Liver (tissue), 9 donors: ENCODE measurements around the gene NEK7. TPM values are rescaled to one million over a fixed set of nuclear protein-coding genes. Genes with fewer than 3 reads are reported as not detected.
A peak's percentile ranks its signal among the peaks of the same experiment; 100 is the strongest.

ENCODE experiments used
- DNase-seq: peaks from one replicate; pipeline ENCODE4 v3.0.0-alpha.2; 2017; ENCODE audit warnings: low spot score
- H3K27ac ChIP-seq, 2 donors: one replicate each; pipeline ENCODE4 v1.7.0; 2013; ENCODE audit warnings: inconsistent platforms in 2 of 2, low read length in 2 of 2, control low read depth in 1 of 2, low read depth in 1 of 2, mild to moderate bottlenecking in 1 of 2
- H3K27me3 ChIP-seq, 4 donors: one replicate each; pipeline versions ENCODE4 v1.6.1 to v1.7.0; 2013; ENCODE audit warnings: low read length in 3 of 4, inconsistent platforms in 1 of 4, mild to moderate bottlenecking in 1 of 4, moderate library complexity in 1 of 4; ENCODE audit not compliant: control insufficient read depth in 4 of 4, insufficient read depth in 4 of 4
- H3K36me3 ChIP-seq, 4 donors: one replicate each; pipeline versions ENCODE4 v1.6.1 to v1.7.0; 2013; ENCODE audit warnings: low read length in 3 of 4, mild to moderate bottlenecking in 3 of 4, low read depth in 1 of 4, moderate library complexity in 1 of 4; ENCODE audit not compliant: control insufficient read depth in 4 of 4, insufficient read depth in 3 of 4
- H3K4me1 ChIP-seq, 4 donors: one replicate each; pipeline versions ENCODE4 v1.6.1 to v1.7.0; 2013; ENCODE audit warnings: low read length in 3 of 4, mild to moderate bottlenecking in 3 of 4, moderate library complexity in 1 of 4; ENCODE audit not compliant: control insufficient read depth in 4 of 4, insufficient read depth in 4 of 4
- H3K4me3 ChIP-seq, 3 donors: one replicate each; pipeline versions ENCODE4 v1.6.1 to v1.7.0; 2013; ENCODE audit warnings: low read length in 3 of 3, control low read depth in 1 of 3, low read depth in 1 of 3, mild to moderate bottlenecking in 1 of 3
- H3K9ac ChIP-seq, 2 donors: one replicate each; pipeline ENCODE4 v1.7.0; 2013; ENCODE audit warnings: low read length in 2 of 2, mild to moderate bottlenecking in 2 of 2, moderate library complexity in 2 of 2, control low read depth in 1 of 2, low read depth in 1 of 2
- H3K9me3 ChIP-seq, 4 donors: one replicate each; pipeline versions ENCODE4 v1.6.1 to v1.7.0; 2013; ENCODE audit warnings: low read length in 3 of 4; ENCODE audit not compliant: control insufficient read depth in 4 of 4
- ATF3 ChIP-seq: IDR thresholded peaks from 2 replicates; pipeline ENCODE4 v1.6.1; 2016; ENCODE audit warnings: antibody characterized with exemption
- CTCF ChIP-seq: fragments of 150-350 bp; IDR thresholded peaks from 2 replicates; pipeline ENCODE4 v1.5.1; 2017; ENCODE audit warnings: improper control_type of control experiment, low read depth, low read length; ENCODE audit not compliant: missing input control
- EGR1 ChIP-seq, 2 donors: IDR thresholded peaks; 2 replicates each; pipeline ENCODE4 v1.6.1; 2016 to 2018; ENCODE audit warnings: antibody characterized with exemption in 2 of 2, low read depth in 2 of 2
- FOXA1 ChIP-seq: IDR thresholded peaks from 2 replicates; pipeline ENCODE4 v1.6.1; 2016; ENCODE audit warnings: antibody characterized with exemption
- FOXA2 ChIP-seq: IDR thresholded peaks from 2 replicates; pipeline ENCODE4 v1.6.1; 2016; ENCODE audit warnings: antibody characterized with exemption
- GABPA ChIP-seq, 2 donors: IDR thresholded peaks in 1 of 2; conservative IDR thresholded peaks in 1 of 2; 2 replicates each; pipeline ENCODE4 v1.6.1; 2016; ENCODE audit warnings: antibody characterized with exemption in 2 of 2, mild to moderate bottlenecking in 1 of 2, moderate library complexity in 1 of 2
- HNF4A ChIP-seq, 2 donors: conservative IDR thresholded peaks; 2 replicates each; pipeline ENCODE4 v1.6.1; 2016; ENCODE audit warnings: antibody characterized with exemption in 2 of 2, mild to moderate bottlenecking in 2 of 2
- JUND ChIP-seq, 2 donors: IDR thresholded peaks; 2 replicates each; pipeline ENCODE4 v1.6.1; 2016; ENCODE audit warnings: antibody characterized with exemption in 2 of 2
- MAX ChIP-seq: IDR thresholded peaks from 2 replicates; pipeline ENCODE4 v1.6.1; 2016; ENCODE audit warnings: antibody characterized with exemption
- NR2F2 ChIP-seq: IDR thresholded peaks from 2 replicates; pipeline ENCODE4 v1.6.1; 2016; ENCODE audit warnings: antibody characterized with exemption
- RAD21 ChIP-seq, 2 donors: IDR thresholded peaks; 2 replicates each; pipeline ENCODE4 v1.6.1; 2016; ENCODE audit warnings: antibody characterized with exemption in 2 of 2, mild to moderate bottlenecking in 2 of 2
- RXRA ChIP-seq, 2 donors: IDR thresholded peaks; 2 replicates each; pipeline ENCODE4 v1.6.1; 2017 to 2018; ENCODE audit warnings: antibody characterized with exemption in 2 of 2, mild to moderate bottlenecking in 1 of 2
- SP1 ChIP-seq: IDR thresholded peaks from 2 replicates; pipeline ENCODE4 v1.6.1; 2018; ENCODE audit warnings: antibody characterized with exemption, mild to moderate bottlenecking
- TAF1 ChIP-seq: conservative IDR thresholded peaks from 2 replicates; pipeline ENCODE4 v1.6.1; 2016; ENCODE audit warnings: antibody characterized with exemption, mild to moderate bottlenecking
- YY1 ChIP-seq: IDR thresholded peaks from 2 replicates; pipeline ENCODE4 v1.6.1; 2016; ENCODE audit warnings: antibody characterized with exemption, mild to moderate bottlenecking
- ZBTB33 ChIP-seq: IDR thresholded peaks from 2 replicates; pipeline ENCODE4 v1.6.1; 2016; ENCODE audit warnings: antibody characterized with exemption
- WGBS: extraction: QIAGEN DNeasy Blood & Tissue Kit; methylation state at CpG from one replicate; pipeline ENCODE4 v1.1.7; 2013; 5-methylcytosine and 5-hydroxymethylcytosine counted together
- polyA plus RNA-seq, 2 donors: library from polyadenylated mRNA; stranded (reverse) in 1 of 2; unstranded in 1 of 2; fragments of 200-250 nt in 1 of 2; fragments of >200 nt in 1 of 2; fragmentation: Nextera tagmentation in 1 of 2; extraction: Ambion mirVana in 1 of 2; gene quantifications; one replicate each; pipeline versions ENCODE4 v1.2.1 to v1.2.3, GENCODE V29; 2013 to 2015
- total RNA-seq, 2 donors: library from RNA; depleted of rRNA; stranded (reverse); fragments of >200 nt; gene quantifications; one replicate each; pipeline ENCODE4 v1.2.3, GENCODE V29; 2014
- TF ChIP-seq, protein P1 (sequence below): IDR thresholded peaks from 2 replicates; pipeline ENCODE4 v1.6.1; 2016; ENCODE audit warnings: antibody characterized with exemption, mild to moderate bottlenecking
- donor health status: healthy.
- donor health status: healthy.
- donor health status: healthy.
- donor health status: healthy.
- donor health status: healthy.

Gene NEK7
- total and polyA plus RNA-seq, 4 donors, result 9.2 to 34.4 (median 20.2) TPM

- no peak overlapping the region for H3K27ac ChIP-seq
Observed at GRCh38 chr1:198160222-198160621, 3.4 kb downstream of the NEK7 start.

GRCh38 chr1:198160946-198161614 lies 4.3 kb downstream of the NEK7 start:
- Histone ChIP-seq H3K4me1 (peaks cover 11 to 49% (median 32%) of the 10 kb centered on the region in 4 donors), H3K9me3 (no peaks in the 10 kb centered on the region), H3K27ac (peak overlapping the region; percentile 30 to 55), H3K9ac (no peak overlapping the region), H3K36me3 (no peaks in the 10 kb centered on the region), H3K27me3 (no peaks in the 10 kb centered on the region), H3K4me3 (no peak overlapping the region)
- TF ChIP-seq FOXA1, result no peak
- no peak for TF ChIP-seq SP1
- TF ChIP-seq HNF4A (conservative IDR thresholded peaks at IDR 0.05), result no peak
- no peak for TF ChIP-seq RAD21 (IDR thresholded peaks at IDR 0.05)
- no peak for TF ChIP-seq FOXA2
- no peak for TF ChIP-seq GABPA (IDR thresholded peaks at IDR 0.05 in 1 of 2, conservative IDR thresholded peaks at IDR 0.05 in 1 of 2)
- no peak for TF ChIP-seq ZBTB33
- TF ChIP-seq EGR1 (IDR thresholded peaks at IDR 0.05; ENCODE audit: low read depth in 2 of 2), result no peak
- TF ChIP-seq TAF1, result no peak
- WGBS, result 94% methylated on average over 4 of the region's 4 CpGs
- no peak for DNase-seq

More at GRCh38 chr1:198160222-198160621, 3.4 kb downstream of the NEK7 start:
- no peak overlapping the region for H3K4me3 ChIP-seq
- DNase-seq, result no peak
- TF ChIP-seq EGR1 (IDR thresholded peaks at IDR 0.05; ENCODE audit: low read depth in 2 of 2) (no peak), YY1 (no peak), ZBTB33 (no peak), JUND (IDR thresholded peaks at IDR 0.05) (no peak), ATF3 (no peak), NR2F2 (no peak)
- no peaks in the 10 kb centered on the region for H3K27me3 ChIP-seq
- H3K9ac ChIP-seq, result no peak overlapping the region
- 79% methylated on average over 7 of the region's 7 CpGs for WGBS
- H3K4me1 ChIP-seq, result peaks cover 11 to 47% (median 29%) of the 10 kb centered on the region in 4 donors
- no peaks in the 10 kb centered on the region for H3K9me3 ChIP-seq
- H3K36me3 ChIP-seq, result no peaks in the 10 kb centered on the region

DNA sequence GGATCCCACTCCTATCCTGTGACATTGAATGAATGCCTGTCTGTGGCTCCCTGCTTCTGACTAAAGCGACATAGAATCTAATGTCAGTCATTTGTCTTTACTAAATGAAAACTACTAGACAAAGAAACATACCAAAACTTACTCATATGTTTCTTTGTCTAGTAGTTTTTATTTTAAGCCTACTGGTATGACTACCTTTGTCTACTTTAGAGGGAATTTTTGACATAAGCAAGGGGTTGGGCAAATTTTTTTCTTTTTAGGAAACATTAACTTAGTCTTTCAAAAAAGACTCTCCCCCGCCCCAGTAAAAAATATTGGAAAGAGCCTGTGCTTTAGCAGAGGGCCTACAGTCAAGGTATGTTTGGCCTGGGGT lies 4.9 kb downstream of the NEK7 start:
- H3K4me3 ChIP-seq, result no peak overlapping the region
- peaks cover 11 to 52% (median 36%) of the 10 kb centered on the region in 4 donors for H3K4me1 ChIP-seq
- DNase-seq, result no peak
- peak overlapping the region; percentile 30 to 55 for H3K27ac ChIP-seq
- peak overlapping the region in 1 of 2 donors; percentile 48 for H3K9ac ChIP-seq
- H3K9me3 ChIP-seq, result no peaks in the 10 kb centered on the region
- H3K27me3 ChIP-seq, result no peaks in the 10 kb centered on the region
- whole genome bisulfite sequencing, result 77% methylated on average over 2 of the region's 2 CpGs
- H3K36me3 ChIP-seq, result no peaks in the 10 kb centered on the region
- TF ChIP-seq RAD21 (IDR thresholded peaks at IDR 0.05) (no peak), CTCF (no peak), MAX (no peak), GABPA (IDR thresholded peaks at IDR 0.05 in 1 of 2, conservative IDR thresholded peaks at IDR 0.05 in 1 of 2) (no peak), FOXA1 (no peak), HNF4A (conservative IDR thresholded peaks at IDR 0.05) (no peak), SP1 (no peak), ATF3 (no peak), RXRA (IDR thresholded peaks at IDR 0.05) (no peak)
- TF ChIP-seq, protein P1, sequence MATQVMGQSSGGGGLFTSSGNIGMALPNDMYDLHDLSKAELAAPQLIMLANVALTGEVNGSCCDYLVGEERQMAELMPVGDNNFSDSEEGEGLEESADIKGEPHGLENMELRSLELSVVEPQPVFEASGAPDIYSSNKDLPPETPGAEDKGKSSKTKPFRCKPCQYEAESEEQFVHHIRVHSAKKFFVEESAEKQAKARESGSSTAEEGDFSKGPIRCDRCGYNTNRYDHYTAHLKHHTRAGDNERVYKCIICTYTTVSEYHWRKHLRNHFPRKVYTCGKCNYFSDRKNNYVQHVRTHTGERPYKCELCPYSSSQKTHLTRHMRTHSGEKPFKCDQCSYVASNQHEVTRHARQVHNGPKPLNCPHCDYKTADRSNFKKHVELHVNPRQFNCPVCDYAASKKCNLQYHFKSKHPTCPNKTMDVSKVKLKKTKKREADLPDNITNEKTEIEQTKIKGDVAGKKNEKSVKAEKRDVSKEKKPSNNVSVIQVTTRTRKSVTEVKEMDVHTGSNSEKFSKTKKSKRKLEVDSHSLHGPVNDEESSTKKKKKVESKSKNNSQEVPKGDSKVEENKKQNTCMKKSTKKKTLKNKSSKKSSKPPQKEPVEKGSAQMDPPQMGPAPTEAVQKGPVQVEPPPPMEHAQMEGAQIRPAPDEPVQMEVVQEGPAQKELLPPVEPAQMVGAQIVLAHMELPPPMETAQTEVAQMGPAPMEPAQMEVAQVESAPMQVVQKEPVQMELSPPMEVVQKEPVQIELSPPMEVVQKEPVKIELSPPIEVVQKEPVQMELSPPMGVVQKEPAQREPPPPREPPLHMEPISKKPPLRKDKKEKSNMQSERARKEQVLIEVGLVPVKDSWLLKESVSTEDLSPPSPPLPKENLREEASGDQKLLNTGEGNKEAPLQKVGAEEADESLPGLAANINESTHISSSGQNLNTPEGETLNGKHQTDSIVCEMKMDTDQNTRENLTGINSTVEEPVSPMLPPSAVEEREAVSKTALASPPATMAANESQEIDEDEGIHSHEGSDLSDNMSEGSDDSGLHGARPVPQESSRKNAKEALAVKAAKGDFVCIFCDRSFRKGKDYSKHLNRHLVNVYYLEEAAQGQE, result no peak
